CD4-positive, CD25-positive, alpha-beta regulatory T cell (primary cell): ENCODE data around the gene LRRTM4. TPM values are rescaled to one million over a fixed set of nuclear protein-coding genes. Genes with fewer than 3 reads are reported as not detected.
"Not testable (repeated sequence)": the region's sequence is repeated elsewhere in the genome, so short reads cannot be mapped to it uniquely, and the experiment has no call there.

Experiments used
- ATAC-seq, 2 donors: fragments of 150-1000 bp; cut with Tn5 transposase; one replicate each; pipeline ENCODE4 v1.10.0; 2021; ENCODE audit warnings: low read depth in 2 of 2, moderate number of reproducible peaks in 2 of 2, moderate library complexity in 1 of 2
- DNase-seq, 3 donors: peaks; one replicate each; pipeline versions ENCODE4 v3.0.0 to v3.0.0-alpha.2; 2012 to 2022; ENCODE audit warnings: mixed read lengths in 1 of 3
- H3K27ac ChIP-seq: one replicate; pipeline ENCODE4 v1.7.0; 2013; ENCODE audit warnings: mild to moderate bottlenecking, low read length; ENCODE audit not compliant: insufficient read depth, poor library complexity, severe bottlenecking
- H3K27me3 ChIP-seq: one replicate; pipeline ENCODE4 v1.7.0; 2013; ENCODE audit warnings: low read length; ENCODE audit not compliant: control insufficient read depth, insufficient read depth
- H3K36me3 ChIP-seq: one replicate; pipeline ENCODE4 v1.7.0; 2013; ENCODE audit warnings: mild to moderate bottlenecking, low read length, moderate library complexity; ENCODE audit not compliant: control insufficient read depth, insufficient read depth
- H3K4me1 ChIP-seq: 2 replicates; pipeline ENCODE4 v1.7.0; 2013; ENCODE audit warnings: mild to moderate bottlenecking, low read length; ENCODE audit not compliant: insufficient read depth, control insufficient read depth, poor library complexity, severe bottlenecking
- H3K4me3 ChIP-seq: one replicate; pipeline ENCODE4 v1.7.0; 2013; ENCODE audit warnings: low read depth, mild to moderate bottlenecking, low read length, moderate library complexity
- H3K9me3 ChIP-seq, 2 experiments: 1 replicate in 1 of 2; 2 replicates in 1 of 2; pipeline ENCODE4 v1.7.0; 2013; ENCODE audit warnings: low read length in 2 of 2, mild to moderate bottlenecking in 1 of 2, moderate library complexity in 1 of 2; ENCODE audit not compliant: control insufficient read depth in 2 of 2
- H3K27ac Mint-ChIP-seq, 3 donors: one replicate each; pipeline ENCODE4 v1.8.0; 2020 to 2022; ENCODE audit warnings: mild to moderate bottlenecking in 3 of 3, mixed read lengths in 3 of 3, moderate library complexity in 2 of 3
- H3K27me3 Mint-ChIP-seq: one replicate; pipeline ENCODE4 v1.8.0; 2022; ENCODE audit warnings: mild to moderate bottlenecking, mixed read lengths
- H3K36me3 Mint-ChIP-seq: one replicate; pipeline ENCODE4 v1.8.0; 2020; ENCODE audit warnings: mixed read lengths
- H3K4me1 Mint-ChIP-seq, 4 donors: one replicate each; pipeline ENCODE4 v1.8.0; 2020 to 2022; ENCODE audit warnings: mixed read lengths in 4 of 4, mild to moderate bottlenecking in 1 of 4
- H3K4me3 Mint-ChIP-seq, 4 donors: one replicate each; pipeline ENCODE4 v1.8.0; 2020 to 2022; ENCODE audit warnings: mild to moderate bottlenecking in 4 of 4, mixed read lengths in 4 of 4, moderate library complexity in 3 of 4
- H3K9me3 Mint-ChIP-seq, 7 donors: one replicate each; pipeline ENCODE4 v1.8.0; 2020 to 2022; ENCODE audit warnings: mixed read lengths in 7 of 7, mild to moderate bottlenecking in 3 of 7, moderate library complexity in 2 of 7
- polyA plus RNA-seq, 4 donors: library from polyadenylated mRNA; unstranded; fragments of 300-500 nt; fragmentation: Illumina TruSeq; gene quantifications; one replicate each; pipeline ENCODE4 v1.2.3, GENCODE V29; 2021
- total RNA-seq: library from RNA; stranded (reverse); gene quantifications from one replicate; pipeline ENCODE4 v1.2.3, GENCODE V29; 2022

Gene LRRTM4
- total and polyA plus RNA-seq, 5 donors from 2014 or later, result not detected

GRCh38 chr2:77081597-77081996 is 440.6 kb downstream of the LRRTM4 start:
- Histone ChIP-seq H3K36me3 (no peaks in the 10 kb centered on the region), H3K27ac (no peak overlapping the region), H3K4me3 (no peak overlapping the region), H3K9me3 (peaks cover under 1 to 2% of the 10 kb centered on the region in 2 experiments), H3K27me3 (no peaks in the 10 kb centered on the region), H3K4me1 (no peaks in the 10 kb centered on the region)
- H3K9me3 Mint-ChIP-seq, result peaks cover 0 to 21% (median 9%) of the 10 kb centered on the region in 7 donors
- no peak for DNase-seq
- H3K4me3 Mint-ChIP-seq, result no peak overlapping the region
- no peaks in the 10 kb centered on the region for H3K36me3 Mint-ChIP-seq
- no peaks in the 10 kb centered on the region for H3K27me3 Mint-ChIP-seq
- H3K4me1 Mint-ChIP-seq, result no peaks in the 10 kb centered on the region
- no peak for ATAC-seq
- H3K27ac Mint-ChIP-seq, result no peak overlapping the region

GRCh38 chr2:77064324-77064723 is 457.9 kb downstream of the LRRTM4 start:
- H3K4me3 ChIP-seq, result no peak overlapping the region

GRCh38 chr2:77054938-77055337 is 467.2 kb downstream of the LRRTM4 start:
- H3K4me1 ChIP-seq, result no peaks in the 10 kb centered on the region
- no peaks in the 10 kb centered on the region for H3K27me3 ChIP-seq
- no peak overlapping the region for H3K27ac Mint-ChIP-seq
- peaks cover 0 to 13% (median 4%) of the 10 kb centered on the region in 7 donors for H3K9me3 Mint-ChIP-seq
- H3K9me3 ChIP-seq, result peaks cover 2 to 9% of the 10 kb centered on the region in 2 experiments
- no peaks in the 10 kb centered on the region for H3K36me3 Mint-ChIP-seq
- no peaks in the 10 kb centered on the region for H3K36me3 ChIP-seq
- DNase-seq, result no peak
- no peak overlapping the region for H3K4me3 ChIP-seq
- H3K4me1 Mint-ChIP-seq, result no peaks in the 10 kb centered on the region
- H3K27ac ChIP-seq, result no peak overlapping the region
- no peak for ATAC-seq
- no peaks in the 10 kb centered on the region for H3K27me3 Mint-ChIP-seq
- no peak overlapping the region for H3K4me3 Mint-ChIP-seq

More at GRCh38 chr2:77064324-77064723, 457.9 kb downstream of the LRRTM4 start:
- Histone ChIP-seq H3K9me3 (peaks cover 0 to 7% of the 10 kb centered on the region in 2 experiments), H3K4me1 (no peaks in the 10 kb centered on the region), H3K36me3 (no peaks in the 10 kb centered on the region), H3K27ac (no peak overlapping the region), H3K27me3 (no peaks in the 10 kb centered on the region)
- no peak for ATAC-seq
- no peak for DNase-seq
- Mint-ChIP-seq H3K27ac (no peak overlapping the region), H3K36me3 (no peaks in the 10 kb centered on the region), H3K4me1 (no peaks in the 10 kb centered on the region), H3K4me3 (no peak overlapping the region), H3K9me3 (peaks cover 0 to 27% (median 8%) of the 10 kb centered on the region in 7 donors), H3K27me3 (no peaks in the 10 kb centered on the region)

GRCh38 chr2:77046339-77046738 is 475.8 kb downstream of the LRRTM4 start:
- ATAC-seq, result no peak
- Histone ChIP-seq H3K27ac (no peak overlapping the region), H3K36me3 (no peaks in the 10 kb centered on the region), H3K4me1 (no peaks in the 10 kb centered on the region), H3K9me3 (peaks cover 0 to 4% of the 10 kb centered on the region in 2 experiments), H3K4me3 (no peak overlapping the region), H3K27me3 (no peaks in the 10 kb centered on the region)
- no peak overlapping the region for H3K27ac Mint-ChIP-seq
- H3K27me3 Mint-ChIP-seq, result no peaks in the 10 kb centered on the region
- no peaks in the 10 kb centered on the region for H3K4me1 Mint-ChIP-seq
- no peak overlapping the region for H3K4me3 Mint-ChIP-seq
- no peaks in the 10 kb centered on the region for H3K36me3 Mint-ChIP-seq
- DNase-seq, result no peak
- H3K9me3 Mint-ChIP-seq, result peaks cover 2 to 30% (median 8%) of the 10 kb centered on the region in 7 donors

GRCh38 chr2:77045456-77045855 is 476.7 kb downstream of the LRRTM4 start:
- H3K4me1 ChIP-seq, H3K4me3 ChIP-seq, ATAC-seq, H3K4me3 Mint-ChIP-seq, H3K27me3 ChIP-seq, H3K27ac Mint-ChIP-seq, H3K36me3 ChIP-seq, DNase-seq, H3K27me3 Mint-ChIP-seq, H3K27ac ChIP-seq, H3K36me3 Mint-ChIP-seq, H3K9me3 ChIP-seq, H3K4me1 Mint-ChIP-seq: not testable (repeated sequence)
- H3K9me3 Mint-ChIP-seq, result peaks cover 2 to 28% (median 8%) of the 10 kb centered on the region in 7 donors

- Histone ChIP-seq H3K27ac (no peak overlapping the region), H3K4me3 (no peak overlapping the region), H3K9me3 (peaks cover 0 to 1% of the 10 kb centered on the region in 2 experiments), H3K27me3 (no peaks in the 10 kb centered on the region), H3K36me3 (no peaks in the 10 kb centered on the region), H3K4me1 (no peaks in the 10 kb centered on the region)
- no peak for ATAC-seq
- Mint-ChIP-seq H3K4me3 (no peak overlapping the region), H3K9me3 (peaks cover 0 to 24% (median 5%) of the 10 kb centered on the region in 7 donors), H3K4me1 (no peaks in the 10 kb centered on the region), H3K36me3 (no peaks in the 10 kb centered on the region), H3K27ac (no peak overlapping the region), H3K27me3 (no peaks in the 10 kb centered on the region)
- DNase-seq, result no peak
Measured at GRCh38 chr2:77034445-77034844, 487.7 kb downstream of the LRRTM4 start.

- H3K27ac Mint-ChIP-seq, H3K27me3 Mint-ChIP-seq, H3K4me1 ChIP-seq, H3K4me3 Mint-ChIP-seq, H3K36me3 ChIP-seq, H3K36me3 Mint-ChIP-seq, H3K27ac ChIP-seq, ATAC-seq, DNase-seq, H3K4me1 Mint-ChIP-seq, H3K9me3 ChIP-seq, H3K4me3 ChIP-seq, H3K27me3 ChIP-seq: not testable (repeated sequence)
- H3K9me3 Mint-ChIP-seq, result peaks cover 0 to 27% (median 7%) of the 10 kb centered on the region in 7 donors
Measured at GRCh38 chr2:77029237-77029636, 492.9 kb downstream of the LRRTM4 start.

GRCh38 chr2:77028032-77028600 is 494.1 kb downstream of the LRRTM4 start:
- Histone ChIP-seq H3K36me3 (no peaks in the 10 kb centered on the region), H3K27me3 (no peaks in the 10 kb centered on the region), H3K4me3 (no peak overlapping the region), H3K27ac (no peak overlapping the region), H3K4me1 (no peaks in the 10 kb centered on the region), H3K9me3 (peaks cover 0 to 2% of the 10 kb centered on the region in 2 experiments)
- H3K4me1 Mint-ChIP-seq, result no peaks in the 10 kb centered on the region
- no peak for ATAC-seq
- no peak overlapping the region for H3K27ac Mint-ChIP-seq
- H3K4me3 Mint-ChIP-seq, result no peak overlapping the region
- H3K27me3 Mint-ChIP-seq, result no peaks in the 10 kb centered on the region
- peaks cover 0 to 33% (median 11%) of the 10 kb centered on the region in 7 donors for H3K9me3 Mint-ChIP-seq
- DNase-seq, result no peak
- no peaks in the 10 kb centered on the region for H3K36me3 Mint-ChIP-seq
